Stimulated activated CD8-positive, alpha-beta memory T cell treated with anti-CD3 and anti-CD28 coated beads, Interleukin-12 subunit alpha, Interleukin-12 subunit beta, amount 100 ng/mL, for 24 hours (primary cell): ENCODE data around the gene HNRNPUL1.

Experiments
- DNase-seq: peaks from one replicate; pipeline ENCODE4 v3.0.0-alpha.2; 2020; ENCODE audit errors: extremely low read depth

The HNRNPUL1 gene

DNA sequence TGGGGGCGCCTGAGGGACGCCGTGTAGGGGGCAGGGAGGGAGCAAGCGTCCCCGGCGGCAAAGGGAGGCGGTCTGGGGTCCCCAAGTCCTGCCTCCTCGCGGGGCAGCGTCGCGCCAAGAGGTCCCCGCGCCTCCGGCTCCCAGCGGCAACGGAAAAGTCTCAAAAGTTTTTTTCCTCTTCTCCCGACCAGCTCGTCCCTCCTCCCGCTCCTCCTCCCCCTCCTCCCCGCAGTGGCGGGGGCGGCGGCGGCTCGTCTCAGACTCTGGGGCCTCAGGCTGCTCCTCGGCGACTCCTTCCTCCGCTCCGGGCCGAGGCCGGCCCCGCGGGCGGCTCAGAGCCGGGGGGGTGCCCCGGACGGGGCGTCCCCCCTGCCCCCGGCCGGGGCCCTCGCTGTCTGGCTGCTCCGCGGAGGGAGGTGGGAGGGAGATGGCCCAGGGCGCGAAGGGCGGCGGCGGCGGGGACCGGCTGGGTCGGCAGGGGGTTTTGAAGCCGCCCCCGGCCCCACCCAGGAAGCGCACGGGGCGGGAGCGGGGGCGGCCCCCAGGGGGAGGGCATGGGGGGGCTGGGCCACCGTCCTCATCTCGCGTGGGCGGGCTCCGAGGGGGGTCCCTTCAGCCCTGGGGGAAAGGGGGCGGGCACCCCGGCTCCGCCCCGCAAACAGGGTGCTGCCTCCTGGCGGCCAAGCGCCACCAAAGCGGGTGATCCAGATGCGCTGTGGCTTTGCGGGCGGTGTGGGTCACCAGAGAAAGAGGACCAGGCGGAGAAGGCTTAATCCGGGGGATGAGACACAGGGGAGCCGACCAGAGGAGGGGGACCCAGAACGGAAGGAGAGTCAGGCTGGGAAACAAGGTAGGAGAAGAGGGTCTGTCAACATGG lies 89.5 kb downstream of the HNRNPUL1 start, which contains the start of gene TGFB1:
Gene TGFB1, minus strand, starts transcription at position 457 of the 877 bp plus-strand sequence. CDS start 878 bp downstream, outside the sequence.
- DNase-seq = peak; percentile 83

DNA sequence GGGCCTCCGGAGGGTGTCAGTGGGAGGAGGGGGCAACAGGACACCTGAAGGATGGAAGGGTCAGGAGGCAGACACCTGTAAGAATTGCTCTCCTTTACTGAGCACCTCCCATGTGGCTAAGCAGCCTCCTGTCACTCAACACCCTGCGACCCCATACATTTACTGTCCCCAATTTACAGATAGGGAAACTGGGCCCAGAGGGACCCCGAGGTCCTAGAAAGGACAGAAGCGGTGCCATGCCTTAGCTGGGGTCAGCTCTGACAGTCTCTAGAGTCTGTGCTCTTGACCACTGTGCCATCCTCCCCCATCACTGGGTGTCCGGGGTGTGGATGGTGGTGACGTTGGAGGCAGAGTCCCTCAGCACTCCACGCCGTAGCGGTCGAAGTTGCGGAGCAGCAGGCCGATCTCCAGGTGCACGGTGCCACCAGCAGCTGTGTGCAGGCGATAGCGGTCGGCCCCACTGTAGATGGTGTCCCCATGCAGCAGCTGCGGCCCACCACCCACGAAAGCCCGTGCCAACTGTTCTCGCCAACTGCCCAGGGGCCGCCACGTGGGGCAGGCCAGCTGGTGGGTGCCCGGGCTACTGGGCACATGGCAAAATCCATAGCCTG lies 90.3 kb downstream of the HNRNPUL1 start:
- no peak for DNase-seq

DNA sequence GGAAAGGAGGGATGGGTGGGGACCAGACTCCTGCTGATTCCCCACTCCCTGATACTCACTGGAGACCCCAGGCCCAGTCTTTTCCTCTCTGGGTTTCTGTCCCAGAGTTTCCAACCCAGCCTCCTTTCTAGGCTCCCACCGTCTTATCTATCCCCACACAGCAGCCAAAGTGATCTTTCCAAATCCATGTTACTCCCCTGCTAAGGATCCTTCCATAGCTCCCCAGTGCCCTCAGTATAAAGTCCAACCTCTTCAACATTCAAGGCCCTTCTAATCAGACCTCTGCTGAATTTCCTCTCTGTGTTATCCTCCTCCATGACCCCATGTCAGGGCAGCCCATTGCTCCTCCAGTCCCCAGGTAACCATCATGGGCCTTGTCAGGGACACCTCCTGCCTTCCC lies 90.9 kb downstream of the HNRNPUL1 start:
- DNase-seq = no peak

DNA sequence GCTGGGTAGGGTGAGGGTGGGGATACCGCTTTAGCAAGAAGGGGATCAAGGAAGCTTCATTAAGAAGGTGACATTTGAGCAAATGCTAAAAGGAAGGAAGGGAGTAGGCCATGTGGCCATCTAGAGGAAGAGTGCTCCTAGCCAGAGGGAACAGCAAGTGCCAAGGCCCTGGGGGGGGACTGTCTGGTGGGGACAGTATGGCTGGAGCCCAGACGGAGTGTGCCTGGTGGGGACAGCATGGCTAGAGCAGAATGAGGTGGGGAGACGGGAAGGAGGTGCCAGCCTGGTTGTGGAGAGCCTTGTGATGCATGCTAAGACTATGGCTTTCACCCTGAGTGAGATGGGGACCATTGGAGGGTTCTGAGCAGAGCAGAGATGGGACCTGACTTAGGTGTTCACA lies 91.6 kb downstream of the HNRNPUL1 start:
- DNase-seq = no peak

DNA sequence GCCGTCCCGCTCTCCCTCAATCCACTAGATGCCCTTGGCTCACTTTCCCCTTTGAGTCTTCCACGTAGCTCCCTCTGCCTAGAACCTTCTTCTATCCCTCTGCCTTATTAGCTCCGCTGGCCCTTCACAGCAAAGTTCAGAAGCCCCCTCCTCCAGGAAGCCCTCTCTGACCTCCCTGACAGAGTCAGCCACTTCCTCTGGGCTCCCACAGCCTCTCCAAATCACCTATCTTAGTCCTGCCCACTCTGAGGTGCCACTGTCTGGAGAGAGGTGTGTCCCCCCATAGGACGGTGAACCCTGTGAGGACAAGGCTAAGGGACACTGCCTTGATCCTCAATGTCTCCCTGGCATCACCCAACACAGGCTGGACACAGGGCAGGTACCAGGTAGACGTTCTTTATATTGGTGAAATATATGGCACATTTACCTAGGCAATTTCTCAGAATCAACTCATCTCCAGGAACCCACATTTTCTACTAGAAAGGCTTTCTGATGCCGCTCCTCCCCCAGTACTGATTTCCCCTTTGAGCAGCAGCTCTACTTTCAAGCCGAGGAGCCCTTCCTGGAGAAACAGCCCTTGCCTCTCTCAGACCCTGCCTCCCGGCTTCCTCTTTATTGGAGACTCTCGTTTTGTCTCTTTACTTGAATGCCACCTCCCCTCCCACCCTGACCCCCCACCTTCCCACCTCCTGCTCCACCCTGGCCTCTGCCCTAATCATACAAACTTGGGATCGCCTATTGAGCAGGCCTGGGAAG lies 93.0 kb downstream of the HNRNPUL1 start:
- no peak for DNase-seq
